B cell (primary cell): ENCODE measurements around the gene EFNA5.

Experiments used
- EZH2 ChIP-seq: IDR thresholded peaks from 2 replicates; pipeline ENCODE4 v1.6.1; 2012; ENCODE audit warnings: borderline replicate concordance, low read depth, mild to moderate bottlenecking, moderate library complexity, low read length; ENCODE audit not compliant: insufficient read depth, poor library complexity, severe bottlenecking
- TF ChIP-seq, protein P1 (sequence below): fragments of 200-600 bp; IDR thresholded peaks from one replicate; pipeline ENCODE4 v1.8.0; 2022; ENCODE audit warnings: antibody characterized with exemption, mild to moderate bottlenecking

DNA sequence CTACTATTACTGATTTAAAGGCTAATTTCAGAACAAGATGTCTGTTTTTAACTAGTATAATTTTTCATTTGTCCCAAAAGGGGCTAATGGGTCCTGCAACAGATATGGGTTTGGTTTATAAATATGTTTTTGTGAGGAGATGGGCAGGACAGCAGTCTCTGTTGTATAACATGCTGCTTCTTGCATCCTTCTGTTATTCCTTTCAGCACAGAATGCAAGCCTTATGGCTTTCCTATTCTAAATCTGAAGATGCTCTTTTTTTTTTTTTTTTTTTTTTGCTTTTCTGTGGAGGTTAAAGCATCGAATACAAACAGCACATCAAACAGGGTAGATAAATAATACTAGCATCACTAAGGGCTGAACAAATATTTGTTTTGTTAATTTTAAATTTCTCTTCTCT is 235.7 kb downstream of the EFNA5 start:
- TF ChIP-seq, protein P1, sequence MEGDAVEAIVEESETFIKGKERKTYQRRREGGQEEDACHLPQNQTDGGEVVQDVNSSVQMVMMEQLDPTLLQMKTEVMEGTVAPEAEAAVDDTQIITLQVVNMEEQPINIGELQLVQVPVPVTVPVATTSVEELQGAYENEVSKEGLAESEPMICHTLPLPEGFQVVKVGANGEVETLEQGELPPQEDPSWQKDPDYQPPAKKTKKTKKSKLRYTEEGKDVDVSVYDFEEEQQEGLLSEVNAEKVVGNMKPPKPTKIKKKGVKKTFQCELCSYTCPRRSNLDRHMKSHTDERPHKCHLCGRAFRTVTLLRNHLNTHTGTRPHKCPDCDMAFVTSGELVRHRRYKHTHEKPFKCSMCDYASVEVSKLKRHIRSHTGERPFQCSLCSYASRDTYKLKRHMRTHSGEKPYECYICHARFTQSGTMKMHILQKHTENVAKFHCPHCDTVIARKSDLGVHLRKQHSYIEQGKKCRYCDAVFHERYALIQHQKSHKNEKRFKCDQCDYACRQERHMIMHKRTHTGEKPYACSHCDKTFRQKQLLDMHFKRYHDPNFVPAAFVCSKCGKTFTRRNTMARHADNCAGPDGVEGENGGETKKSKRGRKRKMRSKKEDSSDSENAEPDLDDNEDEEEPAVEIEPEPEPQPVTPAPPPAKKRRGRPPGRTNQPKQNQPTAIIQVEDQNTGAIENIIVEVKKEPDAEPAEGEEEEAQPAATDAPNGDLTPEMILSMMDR = no peak
- TF ChIP-seq EZH2 = no peak
